GM21619 (cell line): ENCODE data around the gene DHX9.

Source experiments
- ATAC-seq: cut with Tn5 transposase; IDR thresholded peaks from one replicate; pipeline ENCODE4 v1.9.1; 2021; ENCODE audit not compliant: unreplicated experiment

The DHX9 gene

GRCh38 chr1:182835806-182836205 lies 3.3 kb upstream of the DHX9 start:
- ATAC-seq: no peak

DNA sequence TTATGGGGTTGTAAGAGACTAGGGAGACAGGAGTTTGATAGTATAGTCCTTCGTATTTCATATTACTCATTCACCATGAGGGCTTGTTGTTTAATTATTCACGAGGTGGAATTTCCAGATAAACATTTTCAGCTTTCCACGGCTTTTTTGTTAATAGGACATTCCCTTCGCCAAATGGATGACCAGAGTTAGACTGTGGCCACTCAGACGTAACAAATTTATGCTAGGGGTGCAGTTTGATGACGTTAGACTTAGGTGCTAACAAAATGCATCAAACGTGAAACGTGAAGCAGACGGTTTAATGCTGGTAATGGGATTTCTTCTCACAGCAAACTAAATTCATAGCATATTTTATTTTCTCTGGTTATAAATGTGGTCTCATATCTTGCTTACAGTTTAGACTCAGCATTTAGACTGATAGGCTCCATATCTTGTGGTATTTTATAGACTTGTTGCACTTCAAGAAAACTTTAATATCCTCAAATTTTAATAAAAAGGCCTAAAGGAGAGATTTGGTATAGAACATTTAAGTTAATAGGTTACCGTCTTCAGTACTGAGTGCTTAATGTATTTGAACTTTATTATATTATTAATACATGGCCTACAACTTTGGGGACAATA lies 2.3 kb downstream of the DHX9 start:
- no peak for ATAC-seq

DNA sequence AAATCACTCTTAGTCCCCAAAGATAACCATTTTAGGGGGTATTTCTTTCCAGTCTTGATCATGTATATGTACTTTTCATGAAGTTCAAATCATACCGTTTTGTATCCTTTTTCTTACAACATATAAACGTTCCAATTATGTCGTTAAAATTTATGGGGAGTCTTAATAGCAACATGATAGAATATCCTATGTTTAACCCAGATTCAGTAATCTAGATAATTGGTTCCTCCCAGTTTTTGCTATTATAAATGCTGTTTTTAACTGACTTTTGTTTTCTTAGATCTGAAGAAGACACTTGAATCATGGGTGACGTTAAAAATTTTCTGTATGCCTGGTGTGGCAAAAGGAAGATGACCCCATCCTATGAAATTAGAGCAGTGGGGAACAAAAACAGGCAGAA lies 3.1 kb downstream of the DHX9 start:
- no peak for ATAC-seq

- ATAC-seq: no peak
Observed at GRCh38 chr1:182845379-182845778, 6.2 kb downstream of the DHX9 start.

GRCh38 chr1:182845894-182846293 lies 6.7 kb downstream of the DHX9 start:
- ATAC-seq: no peak

DNA sequence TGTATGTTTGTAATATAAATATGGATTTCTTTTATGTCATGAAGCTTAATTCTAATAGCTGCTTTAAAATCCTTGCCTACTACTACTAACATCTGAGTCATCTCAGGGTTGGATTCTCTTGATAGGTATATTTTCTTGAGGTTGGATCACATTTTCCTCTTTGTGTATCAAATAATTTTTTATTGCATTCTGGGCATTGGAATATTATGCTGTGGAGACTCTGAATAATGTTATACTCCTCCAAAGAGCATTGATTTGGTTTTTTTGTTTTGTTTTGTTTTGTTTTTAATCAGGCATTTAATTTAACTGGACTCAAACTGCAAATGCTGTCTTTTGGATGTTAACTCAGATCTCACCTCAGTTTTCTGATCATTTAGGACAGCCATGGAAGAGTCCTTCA lies 8.0 kb downstream of the DHX9 start:
- no peak for ATAC-seq

DNA sequence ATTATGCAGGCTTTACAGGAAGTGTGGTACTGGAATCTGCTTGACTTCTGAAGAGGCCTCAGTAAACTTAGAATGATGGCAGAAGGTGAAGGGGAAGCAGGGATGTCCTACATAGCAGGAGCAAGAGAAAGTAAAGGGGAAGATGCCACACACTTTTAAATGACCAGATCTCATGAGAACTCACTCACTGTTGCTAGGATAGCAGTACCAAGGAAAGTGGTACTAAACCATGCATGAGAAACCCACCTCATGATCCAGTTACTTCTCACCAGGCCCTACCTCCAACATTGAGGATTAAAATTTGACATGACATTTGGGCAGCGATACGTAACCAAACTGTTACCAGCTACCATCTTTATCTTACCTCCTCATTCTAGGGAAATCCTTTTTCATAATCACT lies 9.6 kb downstream of the DHX9 start:
- no peak for ATAC-seq

DNA sequence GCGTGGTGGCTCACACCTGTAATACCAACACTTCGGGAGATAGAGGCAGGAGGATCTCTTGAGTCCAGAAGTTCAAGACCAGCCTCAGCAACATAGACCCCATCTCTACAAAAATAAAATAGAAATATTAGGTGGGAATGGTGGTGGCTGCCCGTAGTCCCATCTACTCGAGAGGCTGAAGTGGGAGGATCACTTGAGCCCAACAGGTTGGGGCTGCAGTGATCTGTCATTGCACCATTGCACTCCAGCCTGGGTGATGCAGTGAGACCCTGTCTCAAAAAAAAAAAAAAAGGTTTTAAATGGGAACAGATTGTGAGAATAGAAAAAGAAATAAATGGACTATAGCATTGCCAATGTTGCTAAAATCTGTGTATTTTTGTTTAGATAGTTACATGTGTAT lies 11.2 kb downstream of the DHX9 start:
- ATAC-seq: no peak

DNA sequence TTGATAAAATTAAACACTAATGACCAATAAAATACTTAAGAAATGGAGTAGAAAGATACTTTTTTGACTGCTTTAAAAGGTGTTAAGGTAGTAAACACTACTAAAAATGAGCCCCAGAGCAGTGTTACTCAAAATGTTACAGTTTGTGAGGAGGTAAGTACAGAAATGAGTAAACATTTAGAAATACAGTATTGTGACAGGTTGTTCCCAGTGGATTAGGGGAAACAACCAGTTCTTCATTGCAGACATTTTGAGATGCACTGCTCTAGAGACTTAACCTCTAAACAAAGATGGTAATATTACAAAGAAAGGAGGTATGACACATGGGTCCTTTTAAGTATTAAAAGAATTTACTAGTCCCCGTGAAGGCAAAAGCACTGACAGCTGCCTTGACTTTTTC lies 12.7 kb downstream of the DHX9 start:
- no peak for ATAC-seq

GRCh38 chr1:182855911-182856310 lies 16.8 kb downstream of the DHX9 start:
- no peak for ATAC-seq

- no peak for ATAC-seq
Observed at GRCh38 chr1:182857212-182857611, 18.1 kb downstream of the DHX9 start.

DNA sequence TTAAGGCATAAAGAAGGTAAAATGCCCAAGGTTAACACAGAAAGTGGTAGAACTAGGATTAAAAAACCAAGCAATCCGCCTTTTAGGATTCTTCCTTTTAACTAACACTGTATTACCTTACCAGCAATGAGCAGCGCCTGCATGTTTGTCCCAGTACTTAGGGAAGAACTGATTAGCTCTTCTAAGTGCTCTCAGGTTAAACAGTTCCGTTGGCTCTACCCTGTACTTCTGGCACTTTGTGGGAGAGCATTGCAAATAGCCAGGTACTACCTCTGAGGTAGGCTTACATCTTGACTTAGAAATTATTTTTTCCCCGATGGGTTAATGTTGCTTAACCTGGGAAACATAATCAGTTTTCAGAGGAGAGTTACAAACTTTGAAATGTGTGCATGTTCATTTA lies 21.5 kb downstream of the DHX9 start:
- ATAC-seq: no peak

GRCh38 chr1:182861994-182862393 lies 22.8 kb downstream of the DHX9 start:
- ATAC-seq: no peak

- no peak for ATAC-seq
Observed at GRCh38 chr1:182862827-182863226, 23.7 kb downstream of the DHX9 start.

- ATAC-seq: no peak
Observed at GRCh38 chr1:182863940-182864339, 24.8 kb downstream of the DHX9 start.

DNA sequence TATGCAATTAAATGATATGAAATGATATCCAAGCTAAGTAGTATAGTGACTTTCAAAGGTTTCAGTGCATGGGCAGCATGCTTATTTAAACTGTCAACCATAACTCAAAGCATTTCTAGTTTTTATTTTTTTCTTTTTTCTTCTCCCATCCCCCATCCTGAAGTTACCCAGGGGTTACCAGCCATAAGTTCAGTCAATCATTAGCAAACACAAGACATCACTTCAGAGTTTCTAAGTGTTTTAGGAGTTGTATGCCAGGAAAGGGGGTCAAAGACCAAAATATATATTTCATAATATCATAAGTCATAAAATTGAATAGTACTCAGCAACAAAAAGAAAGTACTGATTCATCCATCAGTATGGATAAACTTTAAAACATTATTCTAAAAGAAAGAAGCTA lies 28.7 kb downstream of the DHX9 start:
- ATAC-seq: no peak

DNA sequence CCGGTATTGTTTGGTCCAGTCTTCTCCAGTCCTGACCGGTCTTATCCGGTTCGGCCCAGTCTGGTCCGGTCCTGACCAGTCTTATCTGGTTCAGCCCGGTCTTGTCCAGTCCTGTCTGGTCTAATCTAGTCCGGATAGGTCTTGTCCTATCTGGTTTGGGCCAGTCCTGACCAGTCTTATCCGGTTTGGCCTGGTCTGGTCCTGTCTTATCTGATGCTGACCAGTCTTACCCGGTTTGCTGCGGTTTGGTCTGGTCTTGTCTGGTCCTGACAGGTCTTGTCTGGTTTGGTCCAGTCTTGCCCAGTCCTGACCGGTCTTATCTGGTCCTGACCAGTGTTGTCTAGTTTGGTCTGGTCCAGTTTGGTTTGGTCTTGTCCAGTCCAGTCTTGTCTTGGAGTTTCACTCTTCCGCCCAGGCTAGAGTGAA lies 30.1 kb downstream of the DHX9 start:
- ATAC-seq: no peak

GRCh38 chr1:182872881-182873280 lies 33.7 kb downstream of the DHX9 start:
- no peak for ATAC-seq

GRCh38 chr1:182875889-182876288 lies 36.7 kb downstream of the DHX9 start:
- ATAC-seq: no peak

DNA sequence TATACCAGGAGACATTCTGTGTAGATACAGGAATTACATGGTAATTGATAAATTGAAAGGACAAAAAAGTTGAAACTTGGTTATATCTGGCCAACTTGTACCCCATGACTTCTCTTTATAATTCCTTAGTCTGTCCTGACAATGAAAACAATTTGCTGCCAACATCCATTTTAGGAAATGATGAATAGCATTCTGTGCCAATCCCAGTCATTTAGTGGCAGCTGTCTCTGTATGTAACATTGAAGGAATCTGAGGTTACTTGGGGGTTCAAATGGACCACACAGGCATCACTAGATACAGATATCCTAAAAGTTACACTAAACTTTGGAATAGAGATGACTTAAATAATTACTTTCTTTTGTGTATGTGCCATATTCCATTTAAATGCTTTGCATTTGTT lies 38.2 kb downstream of the DHX9 start:
- ATAC-seq: no peak

GRCh38 chr1:182877842-182878241 lies 38.7 kb downstream of the DHX9 start:
- no peak for ATAC-seq

GRCh38 chr1:182884872-182885271 lies 45.7 kb downstream of the DHX9 start:
- ATAC-seq: no peak

DNA sequence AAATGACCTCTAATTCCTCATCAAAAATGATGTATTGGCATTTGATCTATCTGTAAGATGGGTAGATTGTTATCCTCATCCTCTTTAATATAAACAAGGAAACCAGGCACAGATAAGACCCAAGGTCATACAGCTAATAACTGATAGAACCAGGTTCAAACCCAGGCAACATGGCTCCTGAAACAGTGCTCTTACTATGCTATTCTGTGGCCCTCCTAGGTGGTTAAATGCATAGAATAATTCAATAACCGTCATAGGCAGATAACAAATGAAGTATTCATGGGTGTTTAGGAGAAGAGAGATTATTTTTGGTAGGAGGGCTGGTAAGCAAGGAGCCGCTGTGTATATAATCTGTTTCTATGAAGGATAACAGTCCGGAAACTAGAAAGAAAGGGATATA lies 46.4 kb downstream of the DHX9 start:
- no peak for ATAC-seq

GRCh38 chr1:182886985-182887384 lies 47.8 kb downstream of the DHX9 start:
- ATAC-seq: no peak
